Measurements from ENCODE around the gene C1orf167.
"Not testable (repeated sequence)": the region's sequence is repeated elsewhere in the genome, so short reads cannot be mapped to it uniquely, and the experiment has no call there.

The C1orf167 gene

GRCh38 chr1:11800391-11800755, 38.4 kb downstream of the C1orf167 start:
- no peak for DNase-seq (ENCODE audit: low read depth in 2 of 2)

GRCh38 chr1:11800756-11801433, 38.9 kb downstream of the C1orf167 start:
- DNase-seq (ENCODE audit: low read depth in 2 of 2) = no peak

- DNase-seq (ENCODE audit: low read depth in 2 of 2) = no peak
These were observed 40.6 kb downstream of the C1orf167 start for GRCh38 chr1:11802616-11802972.

- peak; percentile 55 for DNase-seq (ENCODE audit: low read depth in 2 of 2)
These were observed 41.2 kb downstream of the C1orf167 start for GRCh38 chr1:11802973-11803885.

- DNase-seq (ENCODE audit: low read depth in 2 of 2) = not testable (repeated sequence)
These were observed 42.1 kb downstream of the C1orf167 start for GRCh38 chr1:11803924-11804665.

- DNase-seq (ENCODE audit: low read depth in 2 of 2) = no peak
These were observed 42.9 kb downstream of the C1orf167 start for GRCh38 chr1:11804666-11805421.

- peak; percentile 95 to 96 for DNase-seq (ENCODE audit: low read depth in 2 of 2)
These were observed 43.7 kb downstream of the C1orf167 start, which contains the start of the genes CLCN6 and MTHFR for GRCh38 chr1:11805422-11806306. TSS of gene CLCN6 (plus strand) at chr1:11806191. CDS start at chr1:11806263, 72 bp downstream. TSS of gene MTHFR (minus strand) at chr1:11805964. CDS start at chr1:11803116, 2,848 bp downstream.

GRCh38 chr1:11806307-11806936, 44.4 kb downstream of the C1orf167 start:
- no peak for DNase-seq (ENCODE audit: low read depth in 2 of 2)

- DNase-seq (ENCODE audit: low read depth in 2 of 2) = no peak
These were observed 45.1 kb downstream of the C1orf167 start for GRCh38 chr1:11807133-11807532.

- no peak for DNase-seq (ENCODE audit: low read depth in 2 of 2)
These were observed 51.0 kb downstream of the C1orf167 start for GRCh38 chr1:11813021-11813420.

- DNase-seq (ENCODE audit: low read depth in 2 of 2) = no peak
These were observed 55.2 kb downstream of the C1orf167 start for GRCh38 chr1:11817192-11817591.

GRCh38 chr1:11822091-11822490, 60.1 kb downstream of the C1orf167 start:
- no peak for DNase-seq (ENCODE audit: low read depth in 2 of 2)

- DNase-seq (ENCODE audit: low read depth in 2 of 2) = no peak
These were observed 61.6 kb downstream of the C1orf167 start for GRCh38 chr1:11823366-11824137.

- no peak for DNase-seq (ENCODE audit: low read depth in 2 of 2)
These were observed 63.1 kb downstream of the C1orf167 start for GRCh38 chr1:11825131-11825530.

GRCh38 chr1:11826946-11827345, 65.0 kb downstream of the C1orf167 start:
- DNase-seq (ENCODE audit: low read depth in 2 of 2) = no peak

GRCh38 chr1:11828511-11828910, 66.5 kb downstream of the C1orf167 start:
- no peak for DNase-seq (ENCODE audit: low read depth in 2 of 2)

- DNase-seq (ENCODE audit: low read depth in 2 of 2) = no peak
These were observed 70.1 kb downstream of the C1orf167 start for GRCh38 chr1:11831945-11832725.

GRCh38 chr1:11833497-11833896, 71.5 kb downstream of the C1orf167 start:
- DNase-seq (ENCODE audit: low read depth in 2 of 2) = no peak
